RWPE2 (cell line): ENCODE measurements around the gene TTC16.

ENCODE experiments used
- ATAC-seq: fragments of 200-7000 bp; cut with Tn5 transposase; 3 replicates; pipeline ENCODE4 v1.9.1; 2021; ENCODE audit warnings: low read depth
- DNase-seq: peaks from one replicate; pipeline ENCODE4 v3.0.0-alpha.2; 2020; ENCODE audit warnings: low spot score
- H3K27ac ChIP-seq: fragments of 450-650 bp; 2 replicates; pipeline ENCODE4 v1.5.1; 2017; ENCODE audit warnings: mild to moderate bottlenecking; ENCODE audit not compliant: poor library complexity, severe bottlenecking
- H3K27me3 ChIP-seq: fragments of 250-450 bp; sonication (Bioruptor Pico); 2 replicates; pipeline ENCODE4 v1.5.1; 2021; ENCODE audit warnings: mild to moderate bottlenecking, moderate library complexity; ENCODE audit not compliant: insufficient read depth, poor library complexity, severe bottlenecking
- H3K36me3 ChIP-seq: fragments of 250-450 bp; sonication (Bioruptor Pico); 2 replicates; pipeline ENCODE4 v1.5.1; 2020; ENCODE audit warnings: low read depth, mild to moderate bottlenecking, moderate library complexity
- H3K4me1 ChIP-seq: fragments of 250-450 bp; sonication (Bioruptor Pico); 2 replicates; pipeline ENCODE4 v1.5.1; 2021; ENCODE audit warnings: mild to moderate bottlenecking, moderate library complexity; ENCODE audit not compliant: insufficient read depth, poor library complexity, severe bottlenecking
- H3K4me3 ChIP-seq: fragments of 250-450 bp; sonication (Bioruptor Pico); 2 replicates; pipeline ENCODE4 v1.5.1; 2021; ENCODE audit warnings: mild to moderate bottlenecking, moderate library complexity; ENCODE audit not compliant: severe bottlenecking
- H3K9me3 ChIP-seq: fragments of 250-450 bp; sonication (Bioruptor Pico); 2 replicates; pipeline ENCODE4 v1.5.1; 2021; ENCODE audit warnings: mild to moderate bottlenecking, moderate library complexity; ENCODE audit not compliant: severe bottlenecking
- TF ChIP-seq, protein P1 (sequence below): fragments of 450-650 bp; IDR thresholded peaks from one replicate; pipeline ENCODE4 v1.5.1; 2017; ENCODE audit warnings: mild to moderate bottlenecking, moderate library complexity; ENCODE audit not compliant: poor library complexity, severe bottlenecking

Gene TTC16

DNA sequence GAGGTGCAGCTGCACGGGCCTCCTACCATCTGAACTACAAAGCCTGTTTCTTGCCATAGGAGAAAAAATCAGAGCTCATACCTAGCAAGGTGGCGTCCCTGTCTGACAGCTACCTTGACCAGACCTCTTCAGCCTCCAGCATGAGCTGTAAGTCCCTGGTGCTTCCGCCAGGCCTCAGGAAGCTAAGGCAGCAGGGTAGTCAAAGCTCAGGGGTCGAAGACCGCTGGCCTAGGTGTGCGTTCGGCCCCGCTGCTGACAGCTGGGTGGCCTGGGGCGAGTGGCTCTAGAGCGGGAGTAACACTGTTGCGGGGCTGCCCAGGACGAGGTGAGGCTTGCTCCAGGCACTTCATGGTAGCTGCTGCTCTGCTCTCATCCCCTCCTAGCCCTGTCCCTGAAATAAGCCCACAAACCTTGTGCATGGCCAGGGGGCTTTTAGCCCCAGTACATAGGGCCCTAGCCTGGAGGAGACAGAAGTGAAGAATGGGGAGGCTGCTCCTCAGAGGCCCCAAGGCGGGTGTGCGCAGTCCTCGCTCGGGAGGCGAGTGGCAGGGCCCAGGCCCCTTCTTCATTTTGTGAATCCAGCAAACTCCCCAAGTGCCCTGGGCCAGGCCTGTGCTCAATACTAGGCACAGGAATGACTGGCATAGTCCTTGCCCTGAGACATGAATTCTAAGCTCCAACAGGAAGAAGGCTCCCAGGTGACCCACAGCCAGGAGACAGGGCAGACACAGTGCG is 13.8 kb downstream of the TTC16 start:
- H3K4me3 ChIP-seq: no peak overlapping the region
- no peaks in the 10 kb centered on the region for H3K27me3 ChIP-seq
- no peaks in the 10 kb centered on the region for H3K4me1 ChIP-seq
- no peaks in the 10 kb centered on the region for H3K36me3 ChIP-seq
- no peak overlapping the region for H3K27ac ChIP-seq
- H3K9me3 ChIP-seq: no peaks in the 10 kb centered on the region
- TF ChIP-seq, protein P1, sequence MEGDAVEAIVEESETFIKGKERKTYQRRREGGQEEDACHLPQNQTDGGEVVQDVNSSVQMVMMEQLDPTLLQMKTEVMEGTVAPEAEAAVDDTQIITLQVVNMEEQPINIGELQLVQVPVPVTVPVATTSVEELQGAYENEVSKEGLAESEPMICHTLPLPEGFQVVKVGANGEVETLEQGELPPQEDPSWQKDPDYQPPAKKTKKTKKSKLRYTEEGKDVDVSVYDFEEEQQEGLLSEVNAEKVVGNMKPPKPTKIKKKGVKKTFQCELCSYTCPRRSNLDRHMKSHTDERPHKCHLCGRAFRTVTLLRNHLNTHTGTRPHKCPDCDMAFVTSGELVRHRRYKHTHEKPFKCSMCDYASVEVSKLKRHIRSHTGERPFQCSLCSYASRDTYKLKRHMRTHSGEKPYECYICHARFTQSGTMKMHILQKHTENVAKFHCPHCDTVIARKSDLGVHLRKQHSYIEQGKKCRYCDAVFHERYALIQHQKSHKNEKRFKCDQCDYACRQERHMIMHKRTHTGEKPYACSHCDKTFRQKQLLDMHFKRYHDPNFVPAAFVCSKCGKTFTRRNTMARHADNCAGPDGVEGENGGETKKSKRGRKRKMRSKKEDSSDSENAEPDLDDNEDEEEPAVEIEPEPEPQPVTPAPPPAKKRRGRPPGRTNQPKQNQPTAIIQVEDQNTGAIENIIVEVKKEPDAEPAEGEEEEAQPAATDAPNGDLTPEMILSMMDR: no peak
- ATAC-seq: no peak
- DNase-seq: peak; percentile 33

DNA sequence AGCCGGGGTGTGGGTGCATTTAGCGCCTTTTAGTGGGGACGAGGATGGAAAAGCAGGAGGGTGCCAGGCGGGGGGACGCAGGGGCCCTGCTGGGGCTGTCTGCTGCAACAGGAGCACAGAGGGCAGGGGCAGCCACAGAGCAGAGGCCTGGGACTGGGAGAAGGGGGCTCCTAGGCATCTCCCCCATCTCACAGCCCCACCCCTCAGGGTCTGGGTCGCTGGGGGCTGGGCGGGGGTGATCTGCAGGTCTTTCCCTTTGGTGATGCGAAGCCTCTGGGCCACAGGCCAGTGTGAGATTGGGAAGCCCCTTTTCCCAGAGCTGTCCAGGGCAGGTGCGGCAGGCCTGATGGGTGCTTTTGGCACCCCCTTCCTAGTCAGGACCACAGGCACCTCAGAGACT is 14.4 kb downstream of the TTC16 start:
- TF ChIP-seq, protein P1: no peak
- H3K27ac ChIP-seq: no peak overlapping the region
- H3K4me1 ChIP-seq: no peaks in the 10 kb centered on the region
- H3K4me3 ChIP-seq: no peak overlapping the region
- H3K9me3 ChIP-seq: no peaks in the 10 kb centered on the region
- no peak for ATAC-seq
- no peaks in the 10 kb centered on the region for H3K36me3 ChIP-seq
- no peaks in the 10 kb centered on the region for H3K27me3 ChIP-seq
- no peak for DNase-seq

DNA sequence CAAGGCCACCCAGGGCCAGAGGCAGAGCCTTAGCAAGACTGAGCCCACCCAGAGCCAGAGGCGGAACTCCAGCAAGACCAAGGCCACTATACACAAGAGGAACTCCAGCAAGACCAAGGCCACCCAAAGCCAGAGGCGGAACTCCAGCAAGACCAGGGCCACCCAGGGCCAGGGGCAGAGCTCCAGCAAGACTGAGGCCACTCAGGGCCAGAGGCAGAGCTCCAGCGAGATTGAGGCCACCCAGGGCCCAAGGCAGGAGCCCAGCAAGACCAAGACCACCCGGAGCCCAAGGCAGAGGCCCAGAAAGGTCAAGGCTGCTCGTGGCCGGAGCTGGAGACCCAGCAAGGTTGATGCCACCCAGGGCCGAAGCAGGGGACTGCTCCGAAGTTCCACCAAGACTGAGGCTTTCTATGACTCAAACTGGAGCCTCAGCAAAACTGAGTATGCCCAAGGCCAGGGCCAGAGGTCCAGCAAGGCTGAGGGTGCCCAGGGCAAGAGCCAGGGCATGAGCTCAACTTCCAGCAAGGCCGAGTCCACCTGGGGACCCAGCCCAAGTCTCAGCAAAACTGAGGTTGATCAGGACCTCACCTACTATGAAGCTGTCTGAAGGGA is 15.0 kb downstream of the TTC16 start:
- Histone ChIP-seq H3K4me1 (no peaks in the 10 kb centered on the region), H3K9me3 (no peaks in the 10 kb centered on the region), H3K4me3 (no peak overlapping the region), H3K36me3 (no peaks in the 10 kb centered on the region), H3K27me3 (no peaks in the 10 kb centered on the region), H3K27ac (no peak overlapping the region)
- ATAC-seq: no peak
- TF ChIP-seq, protein P1: no peak
- DNase-seq: peak; percentile 51

DNA sequence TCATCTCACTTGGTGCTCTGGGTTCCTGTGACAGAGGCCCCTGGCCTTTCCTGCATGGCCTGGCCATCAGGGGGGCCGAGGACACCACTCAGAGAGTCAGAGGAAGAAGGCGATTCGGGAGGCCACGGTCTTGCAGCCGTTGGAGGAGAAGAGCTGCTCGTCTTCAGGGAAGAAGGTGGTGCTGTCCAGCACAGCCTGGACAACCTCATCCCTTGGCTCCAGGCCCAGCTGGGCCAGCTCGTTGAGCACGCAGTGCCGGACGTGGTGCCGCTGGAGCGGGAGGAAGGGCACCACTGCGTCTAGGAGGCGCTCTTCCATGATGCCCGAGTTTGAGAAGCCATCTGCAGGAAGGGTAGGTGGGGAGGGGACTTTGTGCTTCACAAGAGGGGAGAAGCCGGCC is 16.1 kb downstream of the TTC16 start:
- H3K27ac ChIP-seq: no peak overlapping the region
- no peaks in the 10 kb centered on the region for H3K4me1 ChIP-seq
- no peak overlapping the region for H3K4me3 ChIP-seq
- peak; percentile 38 for DNase-seq
- H3K9me3 ChIP-seq: no peaks in the 10 kb centered on the region
- no peak for ATAC-seq
- H3K36me3 ChIP-seq: no peaks in the 10 kb centered on the region
- TF ChIP-seq, protein P1: no peak
- H3K27me3 ChIP-seq: no peaks in the 10 kb centered on the region

DNA sequence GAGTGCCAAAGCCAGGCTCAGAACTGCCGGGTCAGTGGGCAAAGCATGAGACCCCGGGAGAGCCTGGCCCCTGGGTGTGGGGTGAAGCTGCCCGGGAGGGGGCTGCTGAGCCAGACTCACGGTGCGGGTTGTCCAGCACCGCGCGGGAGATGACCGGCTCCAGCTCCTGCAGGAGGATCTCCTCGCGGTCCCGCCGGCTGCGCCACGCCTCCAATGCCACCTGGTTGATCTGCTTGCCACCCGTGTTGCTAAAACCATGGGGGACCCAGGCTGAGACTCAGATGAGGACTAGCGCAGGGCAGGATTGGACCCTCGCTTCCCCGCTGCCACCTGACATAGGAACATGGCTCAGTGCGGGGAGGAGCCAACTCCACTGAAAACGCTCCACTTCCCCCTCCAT is 16.6 kb downstream of the TTC16 start:
- TF ChIP-seq, protein P1: no peak
- no peak for ATAC-seq
- Histone ChIP-seq H3K4me1 (no peaks in the 10 kb centered on the region), H3K36me3 (no peaks in the 10 kb centered on the region), H3K27ac (no peak overlapping the region), H3K27me3 (no peaks in the 10 kb centered on the region), H3K9me3 (no peaks in the 10 kb centered on the region), H3K4me3 (no peak overlapping the region)
- DNase-seq: peak; percentile 52
